ENCODE results near the gene BBS2. TPM values are rescaled to one million over a fixed set of nuclear protein-coding genes. Genes with fewer than 3 reads are reported as not detected.

Gene BBS2
- total RNA-seq, 1 experiment from 2014 or later = 23.9 TPM

DNA sequence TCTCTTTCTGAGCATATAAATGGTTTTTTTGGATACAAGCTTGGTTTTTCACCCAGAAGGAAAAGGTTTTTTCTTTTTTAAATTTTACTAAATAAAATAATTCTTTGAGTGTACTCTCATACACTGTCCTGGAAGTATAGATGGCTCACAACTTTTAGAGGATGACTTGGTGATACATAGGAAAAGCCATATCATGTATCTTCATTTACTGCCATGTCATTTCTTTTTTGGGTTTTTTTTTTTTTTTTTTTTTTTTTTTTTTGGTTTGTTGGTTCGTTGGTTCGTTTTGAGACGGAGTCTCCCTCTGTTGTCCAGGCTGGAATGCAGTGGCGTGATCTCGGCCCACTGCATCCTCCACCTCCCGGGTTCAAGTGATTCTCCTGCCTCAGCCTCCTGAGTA is 56.7 kb downstream of the BBS2 start:
- ChIA-PET POLR2A (interaction anchor here (0.6 kb wide), 1 partner anchor 10 kb away, joined by 3 read pairs; no protein-coding TSS in a partner anchor), CTCF (no interaction called here)
- no peak for DNase-seq (ENCODE audit: unreplicated experiment)
- intact Hi-C loops (cut with micrococcal nuclease) = no loop called here
- Mint-ChIP-seq H3K27ac (ENCODE audit: low read depth, unreplicated experiment) (no peak overlapping the region), H3K27me3 (ENCODE audit: insufficient read depth, unreplicated experiment) (no peaks in the 10 kb centered on the region), H3K4me3 (ENCODE audit: unreplicated experiment) (no peak overlapping the region), H3K36me3 (ENCODE audit: insufficient read depth, unreplicated experiment) (peaks cover 94% of the 10 kb centered on the region), H3K4me1 (ENCODE audit: insufficient read depth, unreplicated experiment) (no peaks in the 10 kb centered on the region), H3K9me3 (ENCODE audit: unreplicated experiment) (no peaks in the 10 kb centered on the region)
- no TSS peak for BruUV-seq (replicated peaks)
- TF ChIP-seq, protein P1, sequence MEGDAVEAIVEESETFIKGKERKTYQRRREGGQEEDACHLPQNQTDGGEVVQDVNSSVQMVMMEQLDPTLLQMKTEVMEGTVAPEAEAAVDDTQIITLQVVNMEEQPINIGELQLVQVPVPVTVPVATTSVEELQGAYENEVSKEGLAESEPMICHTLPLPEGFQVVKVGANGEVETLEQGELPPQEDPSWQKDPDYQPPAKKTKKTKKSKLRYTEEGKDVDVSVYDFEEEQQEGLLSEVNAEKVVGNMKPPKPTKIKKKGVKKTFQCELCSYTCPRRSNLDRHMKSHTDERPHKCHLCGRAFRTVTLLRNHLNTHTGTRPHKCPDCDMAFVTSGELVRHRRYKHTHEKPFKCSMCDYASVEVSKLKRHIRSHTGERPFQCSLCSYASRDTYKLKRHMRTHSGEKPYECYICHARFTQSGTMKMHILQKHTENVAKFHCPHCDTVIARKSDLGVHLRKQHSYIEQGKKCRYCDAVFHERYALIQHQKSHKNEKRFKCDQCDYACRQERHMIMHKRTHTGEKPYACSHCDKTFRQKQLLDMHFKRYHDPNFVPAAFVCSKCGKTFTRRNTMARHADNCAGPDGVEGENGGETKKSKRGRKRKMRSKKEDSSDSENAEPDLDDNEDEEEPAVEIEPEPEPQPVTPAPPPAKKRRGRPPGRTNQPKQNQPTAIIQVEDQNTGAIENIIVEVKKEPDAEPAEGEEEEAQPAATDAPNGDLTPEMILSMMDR (IDR thresholded peaks at IDR 0.05; ENCODE audit: unreplicated experiment) = no peak

DNA sequence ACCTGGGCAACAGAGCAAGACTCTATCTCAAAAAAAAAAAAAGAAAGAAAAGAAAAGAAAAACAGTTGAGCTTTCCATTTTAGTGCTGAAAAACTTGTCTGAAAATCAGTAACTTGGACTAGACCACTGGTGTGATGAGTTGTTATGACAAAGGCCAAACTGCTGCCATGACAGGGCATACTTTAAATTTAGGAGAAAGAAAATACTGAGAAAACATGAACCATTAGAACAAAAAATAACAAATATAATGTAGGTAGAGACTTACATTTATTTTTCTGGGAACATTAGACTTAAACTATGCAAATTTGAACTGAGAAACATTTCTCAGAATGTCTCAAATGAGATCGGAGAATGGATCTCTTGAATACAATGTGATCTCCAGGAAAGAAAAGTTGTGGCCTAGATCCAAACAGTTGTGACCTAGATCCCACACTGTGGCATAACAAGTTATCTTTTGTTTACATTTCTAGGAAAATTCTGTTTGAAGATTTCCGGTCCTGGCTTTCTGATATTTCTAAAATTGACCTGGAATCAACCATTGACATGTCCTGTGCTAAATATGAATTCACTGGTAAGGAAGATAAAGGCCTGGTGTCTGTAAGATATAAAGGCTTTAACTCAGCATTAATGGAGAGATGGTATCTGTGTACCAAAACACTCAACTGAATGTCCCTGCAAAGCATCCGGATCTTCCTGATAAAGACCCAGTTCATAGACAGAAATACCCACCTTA is 57.6 kb downstream of the BBS2 start:
- Mint-ChIP-seq H3K27ac (ENCODE audit: low read depth, unreplicated experiment) (no peak overlapping the region), H3K27me3 (ENCODE audit: insufficient read depth, unreplicated experiment) (no peaks in the 10 kb centered on the region), H3K36me3 (ENCODE audit: insufficient read depth, unreplicated experiment) (peaks cover 92% of the 10 kb centered on the region), H3K4me3 (ENCODE audit: unreplicated experiment) (no peak overlapping the region), H3K9me3 (ENCODE audit: unreplicated experiment) (no peaks in the 10 kb centered on the region), H3K4me1 (ENCODE audit: insufficient read depth, unreplicated experiment) (peaks cover 4% of the 10 kb centered on the region)
- intact Hi-C loops (cut with micrococcal nuclease) = no loop called here
- DNase-seq (ENCODE audit: unreplicated experiment) = no peak
- ChIA-PET POLR2A (interaction anchor here (0.6 to 2.7 kb wide), 3 partner anchors 9 to 11 kb away, joined by 3 to 23 read pairs (median 3); partner anchors contain the start of genes NUDT21 and OGFOD1), CTCF (no interaction called here)
- no TSS peak for BruUV-seq (replicated peaks)
- TF ChIP-seq, protein P1 (IDR thresholded peaks at IDR 0.05; ENCODE audit: unreplicated experiment) = no peak

DNA sequence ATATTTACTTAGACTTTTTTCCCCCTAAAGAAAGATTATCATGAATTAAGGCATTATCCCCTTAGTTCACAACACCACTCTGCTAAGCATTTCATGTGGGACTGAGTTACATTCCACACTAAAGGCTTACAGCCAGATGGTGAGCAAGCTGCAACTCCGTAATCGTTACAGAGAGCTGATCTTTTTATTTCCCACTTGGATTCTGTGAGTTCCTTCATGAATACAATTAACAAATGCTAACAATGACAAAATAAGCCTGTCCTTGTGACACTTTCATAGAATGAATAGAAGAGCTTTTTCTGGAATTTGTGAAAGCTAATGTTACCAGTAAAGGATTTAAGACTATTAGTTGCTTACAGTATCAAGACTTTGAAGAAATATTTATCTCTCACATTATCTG is 59.7 kb downstream of the BBS2 start:
- ChIA-PET POLR2A (interaction anchor here (0.6 to 2.7 kb wide), 3 partner anchors 9 to 128 kb away, joined by 3 to 23 read pairs (median 3); partner anchors contain the start of genes NUDT21 and OGFOD1), CTCF (no interaction called here)
- TF ChIP-seq, protein P1 (IDR thresholded peaks at IDR 0.05; ENCODE audit: unreplicated experiment) = no peak
- no peaks in the 10 kb centered on the region for H3K27me3 Mint-ChIP-seq (ENCODE audit: insufficient read depth, unreplicated experiment)
- H3K4me3 Mint-ChIP-seq (ENCODE audit: unreplicated experiment) = no peak overlapping the region
- intact Hi-C loops (cut with micrococcal nuclease) = no loop called here
- no peak overlapping the region for H3K27ac Mint-ChIP-seq (ENCODE audit: low read depth, unreplicated experiment)
- peaks cover 91% of the 10 kb centered on the region for H3K36me3 Mint-ChIP-seq (ENCODE audit: insufficient read depth, unreplicated experiment)
- peaks cover 9% of the 10 kb centered on the region for H3K4me1 Mint-ChIP-seq (ENCODE audit: insufficient read depth, unreplicated experiment)
- DNase-seq (ENCODE audit: unreplicated experiment) = no peak
- H3K9me3 Mint-ChIP-seq (ENCODE audit: unreplicated experiment) = no peaks in the 10 kb centered on the region
- BruUV-seq (replicated peaks) = no TSS peak

DNA sequence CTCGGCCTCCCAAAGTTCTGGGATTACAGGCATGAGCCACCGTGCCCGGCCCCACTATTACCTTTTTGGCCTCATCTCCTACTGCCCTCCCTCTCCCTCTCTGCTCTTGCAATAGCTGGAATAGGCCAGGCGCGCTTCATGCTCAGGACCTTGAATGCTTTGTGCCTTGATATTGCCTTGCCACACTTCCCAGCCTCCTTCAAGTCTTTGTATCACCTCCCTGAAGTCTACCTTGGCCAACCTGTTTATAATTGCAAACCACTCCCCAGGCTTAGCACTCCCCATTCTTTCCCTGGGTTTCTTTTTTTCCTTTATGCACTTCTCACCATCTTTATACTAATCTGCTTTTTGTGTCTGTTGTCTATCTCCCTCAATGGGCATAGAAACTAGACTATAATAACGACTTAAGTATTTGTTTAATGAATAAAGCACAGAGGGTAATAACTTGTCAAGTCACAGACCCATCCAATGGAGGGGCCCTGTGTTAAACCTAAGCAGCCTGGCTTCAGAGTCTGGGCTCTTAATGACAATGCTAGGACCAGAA is 61.8 kb downstream of the BBS2 start:
- Mint-ChIP-seq H3K27me3 (ENCODE audit: insufficient read depth, unreplicated experiment) (no peaks in the 10 kb centered on the region), H3K4me3 (ENCODE audit: unreplicated experiment) (no peak overlapping the region), H3K4me1 (ENCODE audit: insufficient read depth, unreplicated experiment) (peaks cover 9% of the 10 kb centered on the region), H3K36me3 (ENCODE audit: insufficient read depth, unreplicated experiment) (peaks cover 89% of the 10 kb centered on the region), H3K9me3 (ENCODE audit: unreplicated experiment) (no peaks in the 10 kb centered on the region), H3K27ac (ENCODE audit: low read depth, unreplicated experiment) (no peak overlapping the region)
- ChIA-PET POLR2A (no interaction called here), CTCF (no interaction called here)
- TF ChIP-seq, protein P1 (IDR thresholded peaks at IDR 0.05; ENCODE audit: unreplicated experiment) = no peak
- BruUV-seq (replicated peaks) = no TSS peak
- DNase-seq (ENCODE audit: unreplicated experiment) = no peak
- intact Hi-C loops (cut with micrococcal nuclease) = no loop called here

Measured in MCF 10A (cell line).